ENCODE results near the gene ZCCHC14.
"Not testable (repeated sequence)": the region's sequence is repeated elsewhere in the genome, so short reads cannot be mapped to it uniquely, and the experiment has no call there.

ZCCHC14 gene

DNA sequence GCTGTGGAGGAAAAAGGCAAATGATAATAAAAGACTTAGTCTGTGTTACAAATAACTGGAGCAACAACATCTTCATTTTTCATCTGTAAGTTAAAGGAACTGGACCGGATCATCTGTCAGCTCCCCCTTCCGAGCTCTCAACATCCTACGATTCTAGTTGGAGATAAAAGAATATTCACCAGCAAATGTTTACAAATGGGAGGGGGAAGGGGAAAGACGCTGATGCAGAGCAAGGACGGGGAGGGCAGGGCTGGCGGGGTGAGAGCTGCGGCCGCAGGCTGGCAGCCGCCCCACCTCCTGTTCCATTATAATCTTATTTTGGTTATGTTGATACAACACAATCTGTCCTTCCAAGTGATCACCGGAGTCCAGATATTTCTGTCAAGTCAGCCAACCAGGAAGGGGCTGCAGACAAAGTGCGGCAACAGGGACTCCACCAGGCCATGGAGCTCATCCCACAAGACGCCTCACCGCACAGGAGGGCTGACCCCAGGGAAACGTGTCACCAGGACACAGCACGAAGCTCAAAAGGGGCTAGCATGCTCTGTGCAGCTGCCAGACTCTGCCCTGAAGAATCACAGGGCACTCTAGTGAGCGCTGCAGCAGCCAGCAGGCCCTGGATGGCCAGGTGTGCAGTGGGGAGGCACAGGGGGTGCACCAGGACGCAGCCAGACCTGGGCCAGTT is 128.9 kb downstream of the ZCCHC14 start:
- Histone ChIP-seq H3K36me3 (no peaks in the 10 kb centered on the region), H3K27me3 (no peaks in the 10 kb centered on the region), H3K27ac (no peak overlapping the region), H3K9me3 (no peaks in the 10 kb centered on the region), H3K4me1 (ENCODE audit: control insufficient read depth in 1 of 2, insufficient read depth in 1 of 2, low read depth in 1 of 2, low read length in 1 of 2) (peaks cover 4 to 5% of the 10 kb centered on the region in 2 experiments), H3K4me3 (ENCODE audit: low read depth in 1 of 2, low read length in 1 of 2) (no peak overlapping the region)
- TF ChIP-seq, protein P1, sequence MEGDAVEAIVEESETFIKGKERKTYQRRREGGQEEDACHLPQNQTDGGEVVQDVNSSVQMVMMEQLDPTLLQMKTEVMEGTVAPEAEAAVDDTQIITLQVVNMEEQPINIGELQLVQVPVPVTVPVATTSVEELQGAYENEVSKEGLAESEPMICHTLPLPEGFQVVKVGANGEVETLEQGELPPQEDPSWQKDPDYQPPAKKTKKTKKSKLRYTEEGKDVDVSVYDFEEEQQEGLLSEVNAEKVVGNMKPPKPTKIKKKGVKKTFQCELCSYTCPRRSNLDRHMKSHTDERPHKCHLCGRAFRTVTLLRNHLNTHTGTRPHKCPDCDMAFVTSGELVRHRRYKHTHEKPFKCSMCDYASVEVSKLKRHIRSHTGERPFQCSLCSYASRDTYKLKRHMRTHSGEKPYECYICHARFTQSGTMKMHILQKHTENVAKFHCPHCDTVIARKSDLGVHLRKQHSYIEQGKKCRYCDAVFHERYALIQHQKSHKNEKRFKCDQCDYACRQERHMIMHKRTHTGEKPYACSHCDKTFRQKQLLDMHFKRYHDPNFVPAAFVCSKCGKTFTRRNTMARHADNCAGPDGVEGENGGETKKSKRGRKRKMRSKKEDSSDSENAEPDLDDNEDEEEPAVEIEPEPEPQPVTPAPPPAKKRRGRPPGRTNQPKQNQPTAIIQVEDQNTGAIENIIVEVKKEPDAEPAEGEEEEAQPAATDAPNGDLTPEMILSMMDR (IDR thresholded peaks at IDR 0.05), result no peak

DNA sequence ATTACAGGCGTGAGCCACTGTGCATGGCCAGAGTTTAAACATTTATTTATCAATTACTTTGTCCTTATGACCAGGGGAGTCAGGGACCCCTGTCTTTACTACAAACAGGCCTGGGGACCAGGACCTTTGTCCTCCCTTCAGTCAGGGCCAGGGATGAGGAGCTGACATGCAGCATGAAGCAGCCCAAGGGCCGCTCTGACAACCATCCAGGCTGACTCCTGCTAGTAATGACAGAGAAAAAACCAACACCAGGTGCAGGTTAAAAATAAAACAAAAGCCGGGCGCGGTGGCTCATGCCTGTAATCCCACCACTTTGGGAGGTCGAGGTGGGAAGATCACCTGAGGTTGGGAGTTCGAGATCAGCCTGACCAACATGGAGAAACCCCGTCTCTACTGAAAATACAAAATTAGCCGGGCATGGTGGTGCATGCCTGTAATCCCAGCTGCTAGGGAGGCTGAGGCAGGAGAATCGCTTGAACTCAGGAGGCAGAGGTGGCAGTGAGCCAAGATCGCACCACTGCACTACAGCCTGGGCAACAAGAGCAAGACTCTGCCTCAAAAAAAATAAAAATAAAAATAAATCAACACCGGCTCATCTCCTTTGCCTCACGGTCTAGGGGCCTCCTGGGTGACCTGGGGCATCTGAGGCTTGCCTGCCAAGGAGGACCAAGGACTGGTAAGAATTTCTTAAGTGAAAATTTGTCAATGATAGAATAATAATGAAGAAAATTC is 129.8 kb downstream of the ZCCHC14 start:
- not testable (repeated sequence) for H3K27ac ChIP-seq; H3K36me3 ChIP-seq; H3K9me3 ChIP-seq; H3K27me3 ChIP-seq; H3K4me3 ChIP-seq (ENCODE audit: low read depth in 1 of 2, low read length in 1 of 2); H3K4me1 ChIP-seq (ENCODE audit: control insufficient read depth in 1 of 2, insufficient read depth in 1 of 2, low read depth in 1 of 2, low read length in 1 of 2)

DNA sequence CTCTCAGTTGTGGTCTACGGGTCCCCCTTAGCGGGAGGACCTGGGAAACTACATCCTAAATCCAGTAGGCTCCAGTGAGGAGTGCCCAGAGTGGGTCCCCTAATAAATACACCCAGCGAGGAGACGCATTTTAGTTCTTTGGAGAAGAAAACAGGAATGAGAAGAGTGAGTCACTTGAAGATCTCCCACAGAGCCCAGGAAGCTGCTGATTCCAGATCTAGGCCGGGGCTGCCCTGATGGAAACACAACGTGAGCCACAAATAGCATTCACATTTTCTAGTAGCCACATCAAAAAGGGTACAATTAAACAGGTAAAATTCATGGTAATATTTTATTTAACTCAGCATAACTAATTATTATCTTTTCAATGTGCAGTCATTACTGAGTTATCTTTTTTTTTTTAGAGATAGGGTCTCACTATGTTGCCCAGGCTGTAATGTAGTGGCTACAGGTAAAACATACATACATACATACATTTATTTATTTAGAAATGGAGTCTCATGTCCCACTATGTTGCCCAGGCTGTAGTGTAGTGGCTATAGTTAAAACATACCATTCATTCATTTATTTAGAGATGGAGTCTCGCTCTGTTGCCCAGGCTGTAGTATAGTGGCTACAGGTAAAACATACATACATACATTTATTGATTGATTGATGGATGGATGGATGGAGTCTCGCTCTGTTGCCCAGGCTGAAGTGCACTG is 130.8 kb downstream of the ZCCHC14 start:
- Histone ChIP-seq H3K36me3 (no peaks in the 10 kb centered on the region), H3K9me3 (no peaks in the 10 kb centered on the region), H3K4me1 (ENCODE audit: control insufficient read depth in 1 of 2, insufficient read depth in 1 of 2, low read depth in 1 of 2, low read length in 1 of 2) (peaks cover 0 to 5% of the 10 kb centered on the region in 2 experiments), H3K27me3 (no peaks in the 10 kb centered on the region), H3K4me3 (ENCODE audit: low read depth in 1 of 2, low read length in 1 of 2) (no peak overlapping the region), H3K27ac (no peak overlapping the region)
- TF ChIP-seq, protein P1 (IDR thresholded peaks at IDR 0.05), result no peak

DNA sequence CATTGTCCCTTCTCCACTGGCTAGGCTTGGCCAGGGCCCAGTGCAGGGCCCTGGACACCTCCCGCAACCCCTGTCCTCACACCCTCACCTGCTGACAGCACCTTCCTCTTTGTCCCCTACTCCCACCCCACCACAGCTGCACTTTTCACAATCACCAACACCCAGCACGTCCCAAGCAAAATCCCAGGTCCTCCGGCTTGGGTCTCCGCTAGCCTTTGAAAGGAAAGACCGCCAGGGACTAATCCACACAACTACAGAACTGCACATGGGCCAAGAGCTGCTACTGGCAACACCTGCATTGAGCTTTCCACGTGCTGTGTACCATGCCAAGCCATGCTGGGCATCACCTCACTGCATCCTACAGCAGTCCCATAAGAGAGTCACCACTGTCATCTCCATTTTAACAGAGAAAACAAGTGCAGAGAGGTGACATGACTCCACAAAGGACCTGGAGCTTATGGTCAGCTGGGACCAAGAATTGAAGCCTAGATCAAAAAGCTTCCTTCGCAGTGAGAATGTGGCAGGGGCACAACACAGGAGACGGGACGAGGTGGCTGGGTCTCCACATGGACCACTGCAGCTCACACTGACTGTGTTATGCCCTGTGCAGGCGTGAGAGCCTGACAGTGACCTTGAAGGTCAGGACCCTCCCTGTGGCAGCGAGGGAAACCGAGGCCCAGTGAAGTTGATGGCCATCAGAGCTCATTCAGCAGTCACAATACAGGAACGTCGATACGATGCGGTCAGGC is 131.8 kb downstream of the ZCCHC14 start:
- no peaks in the 10 kb centered on the region for H3K36me3 ChIP-seq
- H3K27me3 ChIP-seq, result no peaks in the 10 kb centered on the region
- peaks cover 0 to 5% of the 10 kb centered on the region in 2 experiments for H3K4me1 ChIP-seq (ENCODE audit: control insufficient read depth in 1 of 2, insufficient read depth in 1 of 2, low read depth in 1 of 2, low read length in 1 of 2)
- H3K9me3 ChIP-seq, result no peaks in the 10 kb centered on the region
- no peak overlapping the region for H3K4me3 ChIP-seq (ENCODE audit: low read depth in 1 of 2, low read length in 1 of 2)
- TF ChIP-seq, protein P1 (IDR thresholded peaks at IDR 0.05), result no peak
- H3K27ac ChIP-seq, result no peak overlapping the region

DNA sequence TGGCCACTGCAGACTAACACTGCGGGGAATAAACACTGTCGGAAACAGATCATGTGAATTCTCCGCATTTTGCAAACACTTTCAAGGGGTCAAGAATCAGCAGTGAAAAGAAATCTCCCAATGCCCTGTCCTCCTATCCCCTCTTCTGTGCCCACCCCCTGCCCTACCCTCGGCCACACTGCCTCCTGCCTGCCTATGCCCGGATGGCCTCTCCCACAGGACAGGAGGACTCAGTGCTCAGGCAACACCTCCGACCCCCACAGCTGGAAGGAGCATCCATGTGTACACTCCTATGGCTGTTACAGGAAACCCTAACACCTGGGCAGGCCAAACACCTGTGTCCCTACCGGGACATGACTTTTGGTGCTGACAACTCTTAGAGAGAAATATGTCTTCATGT is 133.7 kb downstream of the ZCCHC14 start:
- TF ChIP-seq, protein P1 (IDR thresholded peaks at IDR 0.05), result no peak
- Histone ChIP-seq H3K9me3 (no peaks in the 10 kb centered on the region), H3K4me1 (ENCODE audit: control insufficient read depth in 1 of 2, insufficient read depth in 1 of 2, low read depth in 1 of 2, low read length in 1 of 2) (peaks cover 0 to under 1% of the 10 kb centered on the region in 2 experiments), H3K36me3 (no peaks in the 10 kb centered on the region), H3K27ac (no peak overlapping the region), H3K27me3 (no peaks in the 10 kb centered on the region), H3K4me3 (ENCODE audit: low read depth in 1 of 2, low read length in 1 of 2) (no peak overlapping the region)

All from neutrophil (primary cell).